BE2C (cell line): ENCODE data around the gene HRH1.

Source experiments
- DNase-seq: peaks from one replicate; pipeline ENCODE4 v3.0.0-alpha.2; 2020
- H3K27me3 ChIP-seq: fragments of 250-450 bp; sonication (Bioruptor Pico); 2 replicates; pipeline ENCODE4 v1.5.1; 2020; ENCODE audit warnings: mild to moderate bottlenecking
- H3K36me3 ChIP-seq: fragments of 250-450 bp; sonication (Bioruptor Pico); 2 replicates; pipeline ENCODE4 v1.5.1; 2020; ENCODE audit warnings: mild to moderate bottlenecking
- H3K4me1 ChIP-seq: fragments of 250-450 bp; sonication (Bioruptor Pico); 2 replicates; pipeline ENCODE4 v1.5.1; 2020
- H3K4me3 ChIP-seq: 2 replicates; pipeline ENCODE4 v1.5.1; 2011; ENCODE audit warnings: low read depth, low read length
- H3K9me3 ChIP-seq: fragments of 250-450 bp; sonication (Bioruptor Pico); 2 replicates; pipeline ENCODE4 v1.5.1; 2020
- CTCF ChIP-seq: IDR thresholded peaks from 2 replicates; pipeline ENCODE4 v1.5.1; 2012; ENCODE audit warnings: mild to moderate bottlenecking, low read depth, low read length

Gene HRH1

GRCh38 chr3:11195721-11196332, 41.5 kb downstream of the HRH1 start:
- Histone ChIP-seq H3K27me3 (no peaks in the 10 kb centered on the region), H3K36me3 (no peaks in the 10 kb centered on the region), H3K4me1 (no peaks in the 10 kb centered on the region), H3K4me3 (no peak overlapping the region), H3K9me3 (no peaks in the 10 kb centered on the region)
- no peak for TF ChIP-seq CTCF
- no peak for DNase-seq

- Histone ChIP-seq H3K4me1 (no peaks in the 10 kb centered on the region), H3K27me3 (no peaks in the 10 kb centered on the region), H3K9me3 (no peaks in the 10 kb centered on the region), H3K36me3 (no peaks in the 10 kb centered on the region), H3K4me3 (no peak overlapping the region)
- TF ChIP-seq CTCF: no peak
- DNase-seq: no peak
Measured at GRCh38 chr3:11197484-11197883, 43.2 kb downstream of the HRH1 start.

- Histone ChIP-seq H3K9me3 (no peaks in the 10 kb centered on the region), H3K4me3 (no peak overlapping the region), H3K4me1 (no peaks in the 10 kb centered on the region), H3K36me3 (no peaks in the 10 kb centered on the region), H3K27me3 (no peaks in the 10 kb centered on the region)
- DNase-seq: no peak
- no peak for TF ChIP-seq CTCF
Measured at GRCh38 chr3:11198070-11198469, 43.8 kb downstream of the HRH1 start.

- H3K36me3 ChIP-seq: no peaks in the 10 kb centered on the region
- no peaks in the 10 kb centered on the region for H3K4me1 ChIP-seq
- DNase-seq: no peak
- H3K27me3 ChIP-seq: no peaks in the 10 kb centered on the region
- TF ChIP-seq CTCF: no peak
- H3K4me3 ChIP-seq: no peak overlapping the region
- no peaks in the 10 kb centered on the region for H3K9me3 ChIP-seq
Measured at GRCh38 chr3:11198495-11198894, 44.2 kb downstream of the HRH1 start.

- Histone ChIP-seq H3K4me1 (no peaks in the 10 kb centered on the region), H3K9me3 (no peaks in the 10 kb centered on the region), H3K27me3 (no peaks in the 10 kb centered on the region), H3K4me3 (no peak overlapping the region), H3K36me3 (no peaks in the 10 kb centered on the region)
- no peak for TF ChIP-seq CTCF
- no peak for DNase-seq
Measured at GRCh38 chr3:11199902-11200845, 45.9 kb downstream of the HRH1 start.
